ENCODE results near the gene ELAVL1. TPM values are rescaled to one million over a fixed set of nuclear protein-coding genes. Genes with fewer than 3 reads are reported as not detected.

Gene ELAVL1
- total and polyA plus RNA-seq, 2 of the 13 experiments (the other 11 are each of a cell fraction or from before 2014, with no cell fraction given): 27.9 to 38.4 TPM

DNA sequence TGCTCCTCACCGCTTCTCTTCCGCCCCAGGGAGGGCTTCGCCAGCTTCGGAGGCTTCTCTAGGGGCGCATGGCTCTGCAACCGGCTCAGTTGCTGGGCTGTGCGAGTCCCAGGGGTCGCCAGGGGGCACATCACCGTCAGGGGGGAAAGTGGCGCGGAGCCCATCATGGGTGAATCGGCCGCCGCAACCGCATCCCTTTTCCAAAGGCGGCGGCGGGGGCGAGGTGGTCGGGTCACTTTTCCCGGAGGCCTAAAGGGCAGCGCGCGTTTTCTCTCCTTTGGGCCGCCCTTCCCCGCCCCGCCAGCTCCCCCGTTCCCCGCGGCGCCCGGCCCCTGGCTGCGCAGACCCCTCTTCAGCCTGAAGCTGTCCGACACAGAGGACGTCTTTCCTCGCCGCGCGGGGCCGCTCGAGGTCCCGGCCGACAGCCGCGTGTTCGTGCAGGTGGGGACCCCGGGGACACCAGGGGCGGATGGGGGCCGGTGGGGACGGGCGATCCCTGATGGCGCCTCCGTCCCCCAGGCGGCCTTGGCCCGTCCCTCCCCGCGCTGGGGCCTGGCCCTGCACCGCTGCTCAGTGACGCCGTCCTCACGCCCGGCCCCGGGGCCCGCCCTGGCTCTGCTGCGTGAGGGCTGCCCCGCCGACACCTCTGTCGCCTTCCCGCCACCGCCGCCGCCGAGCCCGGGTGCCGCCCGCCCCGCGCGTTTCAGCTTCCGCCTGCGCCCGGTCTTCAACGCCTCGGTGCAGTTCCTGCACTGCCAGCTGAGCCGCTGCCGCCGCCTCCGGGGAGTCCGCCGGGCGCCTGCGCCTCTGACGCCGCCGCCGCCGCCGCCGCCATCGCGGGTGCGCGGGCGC is 89.1 kb downstream of the ELAVL1 start (continued):
- TF ChIP-seq ZNF234 (CRISPR knock-in tag; conservative IDR thresholded peaks at IDR 0.05): no peak
- TF ChIP-seq KAT7 (CRISPR knock-in tag; IDR thresholded peaks at IDR 0.05; ENCODE audit: borderline replicate concordance): no peak
- no peak for TF ChIP-seq TEAD3 (CRISPR knock-in tag; optimal IDR thresholded peaks at IDR 0.05; ENCODE audit: borderline replicate concordance)
- TF ChIP-seq SIX4 (CRISPR knock-in tag; IDR thresholded peaks at IDR 0.05): no peak
- TF ChIP-seq DNMT1 (CRISPR knock-in tag; IDR thresholded peaks at IDR 0.05): peak; percentile 24; the same call in 1 of the 2 replicates
- TF ChIP-seq HBP1 (CRISPR knock-in tag; IDR thresholded peaks at IDR 0.05; ENCODE audit: low read depth): no peak
- TF ChIP-seq ZNF605 (CRISPR knock-in tag; IDR thresholded peaks at IDR 0.05): 0 out of 2 replicates have a peak, but pooled peaks have one; percentile 12
- TF ChIP-seq STAT5B (CRISPR knock-in tag; IDR thresholded peaks at IDR 0.05): no peak
- TF ChIP-seq PHB2 (IDR thresholded peaks at IDR 0.05; ENCODE audit: partially characterized antibody): no peak
- TF ChIP-seq BCL6 (CRISPR knock-in tag; IDR thresholded peaks at IDR 0.05): no peak
- peak; percentile 73; the same call in 1 of the 2 replicates for TF ChIP-seq E2F5 (CRISPR knock-in tag; conservative IDR thresholded peaks at IDR 0.05)
- TF ChIP-seq CBX2 (IDR thresholded peaks at IDR 0.05; ENCODE audit: low read depth, low read length): no peak
- TF ChIP-seq CBX2 (CRISPR knock-in tag; IDR thresholded peaks at IDR 0.05; ENCODE audit: low read depth): no peak
- peak; percentile 49; the same call in 1 of the 2 replicates for TF ChIP-seq NR2C2 (CRISPR knock-in tag; IDR thresholded peaks at IDR 0.05; ENCODE audit: borderline replicate concordance)
- no peak for TF ChIP-seq NPAS2 (CRISPR knock-in tag; IDR thresholded peaks at IDR 0.05; ENCODE audit: borderline replicate concordance)
- TF ChIP-seq ZBTB7B (CRISPR knock-in tag; IDR thresholded peaks at IDR 0.05): no peak; the same call in 1 of the 2 replicates
- no peak for TF ChIP-seq ZNF350 (CRISPR knock-in tag; IDR thresholded peaks at IDR 0.05; ENCODE audit: borderline replicate concordance, low read depth)
- TF ChIP-seq DBP (CRISPR knock-in tag; IDR thresholded peaks at IDR 0.05; ENCODE audit: not compliant biosample characterization): no peak
- TF ChIP-seq HIVEP1 (CRISPR knock-in tag; IDR thresholded peaks at IDR 0.05): peak; percentile 50
- TF ChIP-seq, protein P1, sequence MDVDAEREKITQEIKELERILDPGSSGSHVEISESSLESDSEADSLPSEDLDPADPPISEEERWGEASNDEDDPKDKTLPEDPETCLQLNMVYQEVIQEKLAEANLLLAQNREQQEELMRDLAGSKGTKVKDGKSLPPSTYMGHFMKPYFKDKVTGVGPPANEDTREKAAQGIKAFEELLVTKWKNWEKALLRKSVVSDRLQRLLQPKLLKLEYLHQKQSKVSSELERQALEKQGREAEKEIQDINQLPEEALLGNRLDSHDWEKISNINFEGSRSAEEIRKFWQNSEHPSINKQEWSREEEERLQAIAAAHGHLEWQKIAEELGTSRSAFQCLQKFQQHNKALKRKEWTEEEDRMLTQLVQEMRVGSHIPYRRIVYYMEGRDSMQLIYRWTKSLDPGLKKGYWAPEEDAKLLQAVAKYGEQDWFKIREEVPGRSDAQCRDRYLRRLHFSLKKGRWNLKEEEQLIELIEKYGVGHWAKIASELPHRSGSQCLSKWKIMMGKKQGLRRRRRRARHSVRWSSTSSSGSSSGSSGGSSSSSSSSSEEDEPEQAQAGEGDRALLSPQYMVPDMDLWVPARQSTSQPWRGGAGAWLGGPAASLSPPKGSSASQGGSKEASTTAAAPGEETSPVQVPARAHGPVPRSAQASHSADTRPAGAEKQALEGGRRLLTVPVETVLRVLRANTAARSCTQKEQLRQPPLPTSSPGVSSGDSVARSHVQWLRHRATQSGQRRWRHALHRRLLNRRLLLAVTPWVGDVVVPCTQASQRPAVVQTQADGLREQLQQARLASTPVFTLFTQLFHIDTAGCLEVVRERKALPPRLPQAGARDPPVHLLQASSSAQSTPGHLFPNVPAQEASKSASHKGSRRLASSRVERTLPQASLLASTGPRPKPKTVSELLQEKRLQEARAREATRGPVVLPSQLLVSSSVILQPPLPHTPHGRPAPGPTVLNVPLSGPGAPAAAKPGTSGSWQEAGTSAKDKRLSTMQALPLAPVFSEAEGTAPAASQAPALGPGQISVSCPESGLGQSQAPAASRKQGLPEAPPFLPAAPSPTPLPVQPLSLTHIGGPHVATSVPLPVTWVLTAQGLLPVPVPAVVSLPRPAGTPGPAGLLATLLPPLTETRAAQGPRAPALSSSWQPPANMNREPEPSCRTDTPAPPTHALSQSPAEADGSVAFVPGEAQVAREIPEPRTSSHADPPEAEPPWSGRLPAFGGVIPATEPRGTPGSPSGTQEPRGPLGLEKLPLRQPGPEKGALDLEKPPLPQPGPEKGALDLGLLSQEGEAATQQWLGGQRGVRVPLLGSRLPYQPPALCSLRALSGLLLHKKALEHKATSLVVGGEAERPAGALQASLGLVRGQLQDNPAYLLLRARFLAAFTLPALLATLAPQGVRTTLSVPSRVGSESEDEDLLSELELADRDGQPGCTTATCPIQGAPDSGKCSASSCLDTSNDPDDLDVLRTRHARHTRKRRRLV (CRISPR knock-in tag; IDR thresholded peaks at IDR 0.05): no peak
- TF ChIP-seq SOX6 (IDR thresholded peaks at IDR 0.05): no peak
- TF ChIP-seq SOX6 (CRISPR knock-in tag; IDR thresholded peaks at IDR 0.05): no peak
